KOPT-K1 (cell line): ENCODE data around the gene GGA2.
"Not testable (repeated sequence)": the region's sequence is repeated elsewhere in the genome, so short reads cannot be mapped to it uniquely, and the experiment has no call there.

Source experiments
- H3K27ac ChIP-seq: fragments of 200-600 bp; sonication (generic); 2 replicates; pipeline ENCODE4 v1.5.1; 2016; ENCODE audit warnings: antibody characterized with exemption, mild to moderate bottlenecking, low read depth, low read length; ENCODE audit not compliant: poor library complexity, severe bottlenecking
- H3K36me3 ChIP-seq: fragments of 200-600 bp; sonication (generic); 2 replicates; pipeline ENCODE4 v1.5.1; 2017; ENCODE audit warnings: antibody characterized with exemption, mild to moderate bottlenecking, low read length, moderate library complexity; ENCODE audit not compliant: insufficient read depth
- H3K9me3 ChIP-seq: fragments of 200-600 bp; sonication (generic); 2 replicates; pipeline ENCODE4 v1.5.1; 2017; ENCODE audit warnings: antibody characterized with exemption, low read length, mild to moderate bottlenecking; ENCODE audit not compliant: insufficient read depth, poor library complexity, severe bottlenecking

Gene GGA2

GRCh38 chr16:23510164-23510914 lies at the start of gene GGA2:
TSS of gene GGA2 (minus strand) at chr16:23510494. CDS start at chr16:23510411, 83 bp downstream.
- Histone ChIP-seq H3K36me3 (peaks cover 7% of the 10 kb centered on the region; the same call in 1 of the 2 replicates), H3K9me3 (no peaks in the 10 kb centered on the region), H3K27ac (peak within 1 kb of the TSS; percentile 37)

DNA sequence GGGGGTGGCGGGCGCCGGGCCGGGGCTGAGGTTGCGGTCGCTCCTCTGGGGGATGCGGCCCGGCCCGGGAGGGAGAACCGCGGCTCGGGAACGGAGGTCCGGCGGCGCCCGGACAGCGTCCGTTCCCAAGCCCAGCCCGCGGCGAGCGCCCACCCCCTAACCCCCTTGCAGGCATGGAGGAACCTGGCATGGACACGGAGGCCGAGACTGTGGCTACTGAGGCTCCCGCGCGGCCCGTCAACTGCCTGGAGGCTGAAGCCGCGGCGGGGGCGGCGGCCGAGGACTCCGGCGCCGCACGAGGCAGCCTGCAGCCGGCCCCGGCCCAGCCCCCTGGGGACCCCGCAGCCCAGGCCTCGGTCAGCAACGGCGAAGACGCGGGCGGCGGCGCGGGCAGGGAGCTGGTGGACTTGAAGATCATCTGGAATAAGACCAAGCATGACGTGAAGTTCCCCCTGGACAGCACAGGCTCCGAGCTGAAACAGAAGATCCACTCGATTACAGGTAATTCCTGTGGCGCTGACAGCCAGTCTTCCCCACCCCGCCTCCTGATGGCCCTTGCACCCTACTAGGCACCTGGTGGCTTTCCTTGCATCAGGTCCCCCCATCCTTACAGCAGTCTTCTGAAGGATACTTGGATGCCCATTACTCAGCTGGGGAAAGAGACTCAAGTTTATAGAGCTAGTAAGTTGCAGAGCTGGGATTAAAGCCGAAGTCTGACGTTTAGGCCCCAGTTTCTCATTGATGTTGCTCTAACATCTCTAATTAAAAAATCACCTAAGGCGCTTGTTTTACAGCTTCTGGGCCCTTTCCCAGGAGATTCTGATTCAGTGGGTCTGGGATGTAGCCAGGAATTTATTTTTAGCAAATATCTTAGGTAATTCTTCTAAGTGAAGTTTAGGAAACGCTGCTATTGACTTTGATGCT lies 47.7 kb upstream of the GGA2 start:
- Histone ChIP-seq H3K9me3 (no peaks in the 10 kb centered on the region), H3K36me3 (peaks cover 45% of the 10 kb centered on the region), H3K27ac (peak overlapping the region; percentile 86)

GRCh38 chr16:23556881-23557778 lies 46.8 kb upstream of the GGA2 start, which contains the start of the genes EARS2 and UBFD1:
TSS of gene EARS2 (minus strand) at chr16:23557350. CDS start at chr16:23557343, 7 bp downstream.
TSS of gene UBFD1 (plus strand) at chr16:23557727. CDS start at chr16:23557743, 16 bp downstream.
- Histone ChIP-seq H3K9me3 (no peaks in the 10 kb centered on the region), H3K36me3 (peaks cover 45% of the 10 kb centered on the region), H3K27ac (peak within 1 kb of the TSS; percentile 86)

GRCh38 chr16:23554536-23554935 lies 44.2 kb upstream of the GGA2 start:
- peaks cover 44% of the 10 kb centered on the region for H3K36me3 ChIP-seq
- no peaks in the 10 kb centered on the region for H3K9me3 ChIP-seq
- no peak overlapping the region for H3K27ac ChIP-seq

GRCh38 chr16:23552161-23552560 lies 41.9 kb upstream of the GGA2 start:
- Histone ChIP-seq H3K27ac (no peak overlapping the region), H3K9me3 (no peaks in the 10 kb centered on the region), H3K36me3 (peaks cover 58% of the 10 kb centered on the region)

GRCh38 chr16:23549938-23550337 lies 39.6 kb upstream of the GGA2 start:
- peaks cover 81% of the 10 kb centered on the region for H3K36me3 ChIP-seq
- H3K9me3 ChIP-seq: no peaks in the 10 kb centered on the region
- no peak overlapping the region for H3K27ac ChIP-seq

DNA sequence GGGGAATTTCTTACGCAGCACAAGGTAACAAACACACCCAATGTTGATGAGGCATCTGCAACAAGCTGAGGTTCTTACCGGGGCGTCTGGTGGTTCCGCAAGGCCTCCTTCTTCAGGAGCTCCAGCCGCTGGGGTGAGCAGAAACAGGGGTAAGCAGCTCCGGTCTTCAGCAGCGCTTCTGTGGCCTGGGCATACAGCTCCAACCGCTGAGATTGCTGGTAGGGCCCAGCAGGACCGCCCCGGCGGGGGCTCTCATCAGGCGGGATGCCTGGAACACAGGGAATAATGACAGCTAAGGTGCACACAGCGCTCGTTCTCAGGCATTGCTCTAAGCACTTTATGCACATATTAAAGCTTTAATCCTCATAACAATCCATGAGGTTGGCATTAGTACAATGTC lies 34.1 kb upstream of the GGA2 start:
- Histone ChIP-seq H3K36me3 (peaks cover 96% of the 10 kb centered on the region), H3K27ac (no peak overlapping the region), H3K9me3 (no peaks in the 10 kb centered on the region)

DNA sequence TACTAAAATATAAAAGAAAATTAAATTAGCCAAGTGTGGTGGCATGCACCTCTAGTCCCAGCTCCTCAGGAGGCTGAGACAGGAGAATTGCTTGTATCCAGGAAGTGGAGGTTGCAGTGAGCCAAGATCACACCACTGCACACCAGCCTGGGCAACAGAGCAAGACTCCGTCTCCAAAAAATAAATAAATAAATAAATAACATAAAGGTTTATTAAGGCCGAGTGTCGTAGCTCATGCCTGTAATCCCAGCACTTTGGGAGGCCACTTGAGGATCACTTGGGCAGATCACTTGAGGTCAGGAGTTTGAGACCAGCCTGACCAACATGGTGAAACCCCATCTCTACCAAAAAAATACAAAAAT lies 30.5 kb upstream of the GGA2 start:
- not testable (repeated sequence) for H3K27ac ChIP-seq, H3K9me3 ChIP-seq
- peaks cover 98% of the 10 kb centered on the region for H3K36me3 ChIP-seq

DNA sequence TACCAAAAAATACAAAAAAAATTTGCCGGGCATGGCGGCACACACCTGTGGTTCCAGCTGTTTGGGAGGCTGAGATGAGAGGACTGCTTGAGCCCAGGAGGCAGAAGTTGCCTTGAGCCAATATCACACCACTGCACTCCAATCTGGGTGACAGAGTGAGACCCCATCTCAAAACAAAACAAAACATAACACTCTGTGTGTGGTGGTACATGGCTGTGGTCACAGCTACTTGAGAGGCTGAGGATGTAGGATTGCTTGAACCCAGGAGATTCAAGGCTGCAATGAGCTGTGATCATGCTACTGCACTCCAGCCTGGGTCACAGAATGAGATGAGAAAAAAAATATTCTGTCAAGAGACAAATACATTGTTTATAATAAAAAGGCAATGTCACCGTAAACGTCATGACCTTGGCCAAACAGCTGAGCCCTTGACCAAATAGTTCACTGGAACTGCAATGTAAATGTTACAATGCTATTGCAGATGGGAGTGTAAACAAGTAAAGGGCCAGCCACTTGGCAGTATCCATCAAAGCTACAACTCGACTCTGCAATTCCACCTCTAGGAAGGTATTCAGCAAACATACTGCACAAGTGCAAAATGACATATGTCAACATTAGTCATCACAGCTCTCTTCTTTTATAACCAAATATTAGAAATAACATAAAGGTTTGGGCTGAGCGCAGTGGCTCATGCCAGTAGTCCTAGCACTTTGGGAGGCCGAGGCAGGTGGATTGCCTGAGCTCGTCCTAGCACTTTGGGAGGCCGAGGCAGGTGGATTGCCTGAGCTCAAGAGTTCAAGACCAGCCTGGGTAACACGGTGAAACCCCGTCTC lies 29.9 kb upstream of the GGA2 start:
- Histone ChIP-seq H3K9me3 (no peaks in the 10 kb centered on the region), H3K36me3 (peaks cover 98% of the 10 kb centered on the region), H3K27ac (no peak overlapping the region)

DNA sequence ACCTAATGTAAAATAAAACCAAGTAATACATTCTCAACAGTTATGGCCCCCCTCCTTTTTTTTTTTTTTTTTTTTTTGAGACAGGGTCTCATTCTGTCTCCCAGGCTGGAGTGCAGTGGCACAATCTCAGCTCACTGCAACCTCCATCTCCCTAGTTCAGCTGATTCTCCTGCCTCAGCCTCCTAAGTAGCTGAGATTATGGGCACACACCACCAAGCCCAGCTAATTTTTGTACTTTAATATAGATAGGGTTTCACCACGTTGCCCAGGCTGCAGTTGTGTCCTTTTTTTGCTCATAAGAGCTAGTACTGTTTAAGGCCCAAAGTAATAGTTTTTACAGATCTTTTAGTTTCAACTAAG lies 28.6 kb upstream of the GGA2 start:
- H3K27ac ChIP-seq: no peak overlapping the region
- H3K36me3 ChIP-seq: peaks cover 98% of the 10 kb centered on the region
- H3K9me3 ChIP-seq: no peaks in the 10 kb centered on the region

DNA sequence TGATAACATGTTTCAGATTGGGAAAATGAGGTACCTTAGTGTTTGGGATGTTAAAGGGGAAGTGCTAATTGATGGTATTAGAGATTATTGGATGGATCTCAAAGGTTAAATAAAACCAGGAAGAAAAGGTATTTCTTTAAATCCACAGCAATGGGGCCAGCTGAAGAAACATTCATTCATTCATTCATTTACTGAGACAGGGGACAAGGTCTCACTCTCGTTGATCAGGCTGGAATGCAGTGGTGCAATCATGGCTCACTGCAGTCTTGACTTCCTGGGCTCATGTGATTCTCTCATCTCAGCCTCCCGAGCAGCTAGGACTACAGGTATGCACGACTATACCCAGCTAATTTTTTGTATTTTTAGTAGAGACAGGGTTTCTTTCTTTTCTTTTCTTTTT lies 27.1 kb upstream of the GGA2 start:
- no peaks in the 10 kb centered on the region for H3K9me3 ChIP-seq
- H3K36me3 ChIP-seq: peaks cover 98% of the 10 kb centered on the region
- H3K27ac ChIP-seq: no peak overlapping the region

DNA sequence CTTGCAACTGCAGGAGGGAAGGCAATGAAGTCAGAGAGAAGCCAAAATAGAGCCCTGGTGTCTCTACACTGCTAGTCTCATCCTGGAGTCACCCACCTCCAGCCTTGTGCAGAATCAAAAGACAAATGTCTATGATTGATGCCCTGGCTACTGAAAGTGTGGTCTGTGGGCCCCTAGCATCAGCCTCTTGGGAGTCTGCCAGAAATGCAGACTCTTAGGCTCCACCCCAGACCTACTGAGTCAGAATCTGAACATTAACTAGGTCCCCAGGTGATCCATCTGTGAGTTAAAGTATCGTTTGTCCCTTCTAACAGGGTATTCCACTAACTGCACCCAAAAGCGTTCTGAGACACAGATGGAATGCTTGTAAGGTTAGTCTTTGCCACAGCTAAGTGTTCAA lies 25.6 kb upstream of the GGA2 start:
- Histone ChIP-seq H3K9me3 (no peaks in the 10 kb centered on the region), H3K36me3 (peaks cover 96% of the 10 kb centered on the region), H3K27ac (no peak overlapping the region)

DNA sequence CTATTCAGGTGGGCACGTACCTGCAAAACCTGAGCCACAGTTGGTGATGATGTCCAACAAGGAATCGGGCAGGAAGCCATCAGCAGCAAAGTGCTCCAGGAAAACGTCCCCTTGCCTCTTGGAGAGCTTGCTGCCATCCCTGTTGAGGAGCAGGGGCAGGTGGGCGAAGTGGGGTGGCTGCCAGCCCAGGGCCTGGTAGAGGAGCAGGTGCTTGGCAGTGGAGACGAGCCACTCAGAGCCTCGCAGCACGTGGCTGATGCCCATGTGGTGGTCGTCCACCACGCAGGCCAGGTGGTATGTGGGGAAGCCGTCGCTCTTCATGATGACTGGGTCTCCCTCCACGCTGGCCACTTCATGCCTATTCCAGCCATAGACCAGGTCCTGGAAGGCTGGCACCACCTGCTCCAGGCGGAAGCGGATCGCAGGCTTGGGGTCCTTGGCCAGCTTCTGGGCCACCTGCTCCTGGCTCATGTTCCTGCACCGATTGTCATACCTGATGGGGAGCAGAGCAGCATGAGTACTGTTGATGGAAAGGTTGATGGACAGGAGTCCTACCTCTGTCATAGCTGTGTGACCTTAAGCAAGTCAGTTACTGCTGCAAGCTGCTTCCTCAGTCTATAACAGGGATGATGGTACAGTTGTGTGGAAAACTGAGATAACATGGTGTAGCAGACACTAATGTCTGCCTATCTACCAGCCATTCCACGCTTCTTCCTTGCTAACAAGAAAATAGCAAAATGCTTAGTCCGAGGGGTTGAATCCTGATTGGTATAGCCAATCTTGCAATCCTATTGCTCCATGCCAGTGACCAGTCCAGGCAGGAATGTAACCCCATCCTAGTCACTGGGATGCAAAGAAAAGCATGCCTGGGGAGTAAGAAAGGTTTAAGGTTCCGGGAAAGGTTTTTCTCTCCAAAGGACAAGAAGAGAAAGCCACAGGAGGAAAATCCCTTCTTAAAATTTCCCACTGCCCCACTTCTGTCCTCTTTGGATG lies 24.9 kb upstream of the GGA2 start:
- no peak overlapping the region for H3K27ac ChIP-seq
- H3K9me3 ChIP-seq: no peaks in the 10 kb centered on the region
- peaks cover 91% of the 10 kb centered on the region for H3K36me3 ChIP-seq
